NCI-H69 (cell line): Measurements from ENCODE around the gene RALY.
"Not testable (repeated sequence)": the region's sequence is repeated elsewhere in the genome, so short reads cannot be mapped to it uniquely, and the experiment has no call there.

Experiments used
- DNase-seq: peaks from one replicate; lab custom pipeline; 2025; lab: John Stamatoyannopoulos, UW

Gene RALY

GRCh38 chr20:34105978-34106675 lies 112.4 kb downstream of the RALY start:
- DNase-seq: no peak

DNA sequence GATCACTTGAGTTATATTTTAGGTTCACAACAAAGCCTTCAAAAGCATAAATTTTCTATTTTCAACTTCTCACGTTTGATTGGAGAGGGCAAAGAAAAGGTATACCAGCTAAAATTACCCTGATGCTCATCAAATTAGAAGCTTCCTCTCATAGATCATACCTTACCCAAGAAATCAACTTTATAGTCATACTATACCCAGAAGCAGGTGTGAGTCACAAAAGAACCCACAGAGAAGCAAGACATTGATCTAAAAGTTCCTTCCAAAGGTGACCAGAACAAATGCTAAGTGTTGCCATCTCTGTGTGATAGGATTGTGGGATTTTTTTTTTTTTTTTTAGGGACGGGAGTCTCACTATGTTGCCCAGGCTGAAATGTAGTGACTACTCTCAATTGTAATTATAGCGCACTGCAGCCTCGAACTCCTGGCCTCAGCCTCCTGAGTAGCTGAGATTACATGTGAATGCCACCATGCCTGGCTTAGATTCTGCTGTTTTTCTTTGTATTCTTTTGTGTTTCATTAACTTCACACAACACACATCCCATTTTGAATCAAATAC lies 115.0 kb downstream of the RALY start:
- no peak for DNase-seq

DNA sequence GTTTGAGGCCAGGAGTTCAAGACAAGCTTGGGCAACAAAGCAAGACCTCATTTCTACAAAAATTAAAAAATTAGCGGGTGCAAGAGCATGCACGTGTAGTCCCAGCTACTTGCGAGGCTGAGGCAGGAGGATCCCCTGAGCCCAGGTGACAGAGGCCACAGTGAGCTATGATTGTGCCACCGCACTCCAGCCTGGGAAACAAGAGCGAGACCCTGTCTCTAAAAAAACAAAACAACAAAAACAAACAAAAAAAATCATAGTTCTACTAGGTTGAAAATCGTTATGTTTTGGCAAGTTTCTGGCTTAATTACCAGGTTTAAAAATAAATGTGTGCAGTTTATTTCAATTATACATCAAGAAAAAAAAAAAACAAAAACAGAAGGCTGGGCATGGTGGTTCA lies 115.7 kb downstream of the RALY start:
- DNase-seq: no peak

DNA sequence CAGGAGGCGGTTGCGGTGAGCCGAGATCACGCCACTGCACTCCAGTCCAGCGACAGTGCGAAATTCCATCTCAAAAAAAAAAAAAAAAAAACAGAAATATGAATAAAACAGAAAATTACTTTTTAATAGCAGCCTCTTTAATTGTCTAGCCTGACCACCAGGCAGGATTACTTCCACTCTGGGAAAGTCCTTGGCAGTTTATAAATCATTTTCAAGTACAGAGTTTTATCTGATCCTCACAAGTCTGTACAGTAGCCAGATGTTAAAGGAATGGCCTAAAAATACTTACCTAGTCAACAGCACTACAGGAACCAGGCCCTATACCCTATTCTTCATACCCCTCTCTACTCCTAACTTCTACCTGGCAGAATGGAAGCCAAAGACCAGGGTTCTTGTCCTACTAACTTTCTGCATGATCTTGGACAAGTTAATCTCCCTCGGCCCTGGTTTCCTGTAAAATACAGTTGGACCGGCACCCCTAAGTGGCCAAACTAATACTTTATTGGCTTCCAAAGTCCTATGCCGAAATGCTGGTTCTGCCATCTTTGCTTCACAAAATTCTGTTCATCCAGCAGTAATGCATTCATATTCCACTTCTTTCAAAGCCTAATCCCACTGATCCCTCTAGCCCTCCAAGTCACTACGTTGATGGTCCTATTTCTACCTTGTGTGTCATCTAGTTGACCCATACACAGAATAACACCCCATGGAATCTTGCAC lies 116.5 kb downstream of the RALY start:
- DNase-seq: no peak

DNA sequence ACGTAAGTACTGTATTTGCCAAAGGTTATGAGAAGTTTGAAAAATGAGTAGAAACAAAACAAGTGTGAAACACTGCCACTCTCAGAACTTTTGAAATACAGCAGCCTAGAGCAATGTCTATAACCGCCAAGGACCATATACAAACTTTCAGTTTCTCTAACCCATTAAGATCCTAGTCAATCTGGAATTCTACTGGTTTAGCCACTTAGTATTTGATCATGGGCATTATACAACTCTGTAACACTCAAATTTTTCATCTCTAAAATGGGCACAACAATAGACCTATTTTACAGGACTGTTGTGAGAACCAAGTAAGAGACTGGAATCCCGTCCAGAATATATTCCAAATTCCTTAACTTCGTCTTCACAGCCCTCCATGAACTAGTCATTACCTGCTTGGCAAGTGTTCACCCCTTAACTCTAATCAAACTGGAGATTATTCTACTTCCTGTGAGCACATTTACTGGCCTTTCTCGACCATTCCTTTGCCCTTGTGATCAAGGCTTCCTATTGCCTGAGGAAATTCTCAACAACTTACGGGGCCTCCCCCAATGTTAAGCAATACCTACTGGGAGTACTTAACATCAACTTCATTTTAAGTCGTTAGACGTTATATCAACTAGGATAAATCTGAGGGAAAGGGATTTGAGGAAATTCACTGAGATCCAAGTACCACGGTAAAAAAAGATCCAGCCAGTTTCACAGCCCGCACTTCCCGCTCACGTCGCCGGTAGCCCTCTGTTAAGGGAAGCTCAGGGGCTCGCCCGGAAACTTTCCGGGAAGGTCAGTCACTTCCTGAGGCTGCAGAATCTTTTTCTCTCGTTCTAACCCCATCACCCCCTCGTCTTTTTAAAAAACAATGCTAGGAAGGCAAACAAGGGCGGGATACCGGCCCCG lies 117.3 kb downstream of the RALY start:
- DNase-seq: peak; percentile 52

- peak; percentile 99 for DNase-seq
These were observed 118.2 kb downstream of the RALY start, which contains the start of gene EIF2S2 for GRCh38 chr20:34111702-34112599. Gene EIF2S2 (minus strand): TSS chr20:34112243. CDS start chr20:34112110, 133 bp downstream.

DNA sequence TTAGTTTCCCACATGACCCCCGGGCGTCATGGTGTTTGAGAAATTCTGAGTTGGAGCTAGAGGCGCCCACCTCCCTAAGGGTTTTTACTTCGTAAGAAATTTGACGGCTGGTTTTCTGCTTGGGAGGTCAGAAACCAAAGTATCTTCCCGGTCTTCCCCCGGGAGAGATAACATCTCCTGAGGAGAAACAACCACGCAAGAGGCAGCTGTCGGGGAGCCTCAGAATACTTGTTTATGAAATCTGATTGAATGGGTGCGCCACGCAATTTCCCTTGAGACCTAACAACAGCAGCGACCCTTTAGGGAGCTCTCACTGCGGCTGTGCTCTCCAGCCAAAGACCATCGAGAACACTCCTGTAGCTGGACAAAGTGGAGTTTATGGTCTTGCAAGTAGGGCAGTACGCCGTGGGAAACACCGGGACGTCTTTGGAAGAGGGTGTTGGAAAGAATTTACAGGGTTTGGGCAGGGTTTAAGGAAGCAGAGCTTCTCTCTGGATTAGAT lies 118.9 kb downstream of the RALY start:
- DNase-seq: peak; percentile 80

GRCh38 chr20:34114809-34115208 lies 121.1 kb downstream of the RALY start:
- no peak for DNase-seq

DNA sequence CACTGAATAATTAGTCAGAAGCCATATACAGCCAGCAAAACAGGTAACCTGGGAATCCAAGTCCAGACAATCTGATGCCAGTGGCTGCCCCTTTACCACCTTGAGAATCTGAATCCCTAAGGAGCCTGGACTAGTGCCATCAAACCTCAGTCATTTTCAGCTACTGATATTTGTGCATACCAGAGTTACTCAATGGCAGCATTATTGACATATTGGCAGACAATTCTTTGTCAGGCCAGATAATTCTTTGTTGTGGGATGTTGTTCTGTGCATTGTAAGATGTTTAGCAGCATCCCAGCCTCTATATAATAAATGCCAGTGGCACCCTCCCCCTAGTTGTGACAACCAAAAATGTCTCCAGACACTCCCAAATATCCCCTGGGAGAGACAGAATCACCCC lies 121.5 kb downstream of the RALY start:
- no peak for DNase-seq

DNA sequence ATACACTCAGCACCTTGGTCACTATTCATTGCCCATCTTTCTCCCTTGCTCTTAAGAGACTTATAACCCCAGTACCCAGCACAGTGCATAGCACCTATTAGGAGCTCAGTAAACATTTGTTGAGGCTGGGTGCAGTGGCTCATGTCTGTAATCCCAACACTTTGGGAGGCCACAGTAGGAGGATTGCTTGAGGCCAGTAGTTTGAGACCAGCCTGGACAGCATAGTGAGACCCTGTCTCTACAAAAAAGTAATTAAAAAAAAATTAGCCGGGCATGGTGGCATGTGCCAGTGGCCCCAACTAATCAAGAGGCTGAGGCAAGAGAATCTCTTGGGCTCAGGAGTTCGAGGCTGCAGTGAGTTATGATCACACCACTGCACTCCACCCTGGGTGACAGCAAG lies 126.5 kb downstream of the RALY start:
- no peak for DNase-seq

- DNase-seq: no peak
These were observed 128.7 kb downstream of the RALY start for GRCh38 chr20:34122274-34122980.

GRCh38 chr20:34123309-34123708 lies 129.6 kb downstream of the RALY start:
- DNase-seq: no peak

GRCh38 chr20:34124469-34125249 lies 130.9 kb downstream of the RALY start:
- no peak for DNase-seq

GRCh38 chr20:34127792-34128191 lies 134.1 kb downstream of the RALY start:
- DNase-seq: no peak

DNA sequence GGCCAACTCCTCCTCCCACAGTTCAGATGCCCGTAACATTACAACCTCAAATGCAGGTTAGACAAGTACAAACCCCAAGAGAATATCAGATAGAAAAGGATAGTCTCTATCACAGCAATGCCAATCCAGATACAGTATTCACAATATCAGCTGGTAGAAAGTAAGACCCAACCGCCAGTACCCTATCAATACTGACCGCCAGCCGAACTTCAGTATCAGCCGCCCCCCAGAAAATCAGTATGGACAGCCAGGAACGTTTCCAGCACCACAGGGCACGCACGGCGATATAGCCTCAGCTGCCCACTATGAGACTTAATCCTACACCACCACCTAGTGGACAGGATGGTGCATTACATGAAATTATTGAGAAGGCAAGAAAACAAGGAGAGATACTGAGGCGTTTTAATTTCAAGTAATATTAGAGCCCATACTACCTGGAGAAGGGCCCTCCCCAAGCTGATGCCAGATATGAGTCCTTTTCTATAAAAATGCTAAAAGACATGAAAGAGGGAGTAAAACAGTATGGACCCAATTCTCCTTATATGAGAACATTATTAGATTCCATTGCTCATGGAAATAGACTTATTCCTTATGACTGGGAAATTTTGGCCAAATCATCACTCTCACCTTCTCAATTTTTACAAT lies 135.9 kb downstream of the RALY start:
- DNase-seq: peak; percentile 82

DNA sequence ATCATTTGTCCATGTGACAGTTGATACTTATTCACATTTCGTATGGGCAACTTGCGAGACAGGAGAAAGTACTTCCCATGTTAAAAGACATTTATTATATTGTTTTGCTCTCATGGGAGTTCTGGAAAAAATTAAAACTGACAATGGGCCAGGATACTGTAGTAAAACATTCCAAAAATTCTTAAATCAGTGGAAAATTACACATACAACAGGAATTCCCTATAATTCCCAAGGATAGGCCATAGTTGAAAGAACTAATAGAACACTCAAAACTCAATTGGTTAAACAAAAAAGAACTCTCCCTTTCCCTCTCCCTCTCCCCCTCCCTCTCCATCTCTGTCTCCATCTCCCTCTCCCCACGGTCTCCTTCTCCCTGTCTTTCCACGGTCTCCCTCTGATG lies 137.8 kb downstream of the RALY start:
- no peak for DNase-seq

DNA sequence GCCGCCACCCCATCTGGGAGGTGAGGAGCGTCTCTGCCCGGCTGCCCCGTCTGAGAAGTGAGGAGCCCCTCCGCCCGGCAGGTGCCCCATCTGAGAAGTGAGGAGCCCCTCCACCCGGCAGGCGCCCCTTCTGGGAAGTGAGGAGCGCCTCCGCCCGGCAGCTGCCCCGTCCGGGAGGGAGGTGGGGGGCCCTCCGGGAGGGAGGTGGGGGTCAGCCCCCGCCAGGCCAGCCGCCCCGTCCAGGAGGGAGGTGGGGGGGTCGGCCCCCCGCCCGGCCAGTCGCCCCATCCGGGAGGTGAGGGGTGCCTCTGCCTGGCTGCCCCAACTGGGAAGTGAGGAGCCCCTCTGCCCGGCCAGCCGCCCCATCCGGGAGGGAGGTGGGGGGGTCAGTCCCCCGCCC lies 138.8 kb downstream of the RALY start:
- DNase-seq: not testable (repeated sequence)

- DNase-seq: not testable (repeated sequence)
These were observed 139.2 kb downstream of the RALY start for GRCh38 chr20:34132943-34133342.

- not testable (repeated sequence) for DNase-seq
These were observed 139.7 kb downstream of the RALY start for GRCh38 chr20:34133365-34133860.
